K562 (cell line): ENCODE results near the gene NPFFR1. TPM values are rescaled to one million over a fixed set of nuclear protein-coding genes. Genes with fewer than 3 reads are reported as not detected.

Experiments used
- BRD4 ChIP-seq: fragments of 200-600 bp; sonication (generic); IDR thresholded peaks from 2 replicates; pipeline ENCODE4 v1.6.1; 2017; ENCODE audit warnings: inconsistent platforms
- CBFA2T2 ChIP-seq: fragments of 450-650 bp; conservative IDR thresholded peaks from 2 replicates; pipeline ENCODE4 v1.6.1; 2017; ENCODE audit warnings: mild to moderate bottlenecking
- CXXC5 ChIP-seq: fragments of 250-450 bp; sonication (Bioruptor Pico); IDR thresholded peaks from 2 replicates; pipeline ENCODE4 v1.8.0; 2022; ENCODE audit warnings: inconsistent platforms, mild to moderate bottlenecking, moderate library complexity
- ETV5 ChIP-seq: sonication (generic); formaldehyde crosslinking; IDR thresholded peaks from 2 replicates; pipeline ENCODE4 v1.4.0; 2020; ENCODE audit warnings: low read depth, mild to moderate bottlenecking, missing genetic modification reagents
- FOXK1 ChIP-seq: sonication (generic); formaldehyde crosslinking; IDR thresholded peaks from 2 replicates; pipeline ENCODE4 v1.8.0; 2022; ENCODE audit warnings: missing genetic modification reagents, mild to moderate bottlenecking, borderline replicate concordance
- HSF4 ChIP-seq: fragments of 250-450 bp; sonication (Bioruptor Pico); IDR thresholded peaks from 2 replicates; pipeline ENCODE4 v2.1.2; 2022; ENCODE audit warnings: mild to moderate bottlenecking, moderate library complexity, borderline replicate concordance
- LEF1 ChIP-seq: fragments of 450-650 bp; IDR thresholded peaks from 2 replicates; pipeline ENCODE4 v1.6.1; 2016; ENCODE audit warnings: mild to moderate bottlenecking
- MECOM ChIP-seq: fragments of 250-450 bp; sonication (Bioruptor Pico); IDR thresholded peaks from 2 replicates; pipeline ENCODE4 v1.8.0; 2022; ENCODE audit warnings: inconsistent platforms
- NR3C1 ChIP-seq: sonication (generic); formaldehyde crosslinking; IDR thresholded peaks from 2 replicates; pipeline ENCODE4 v1.8.1; 2022; ENCODE audit warnings: missing genetic modification reagents
- RNF2 ChIP-seq: sonication (generic); IDR thresholded peaks from 2 replicates; pipeline ENCODE4 v1.6.1; 2016
- SMARCA5 ChIP-seq: fragments of 450-650 bp; IDR thresholded peaks from 2 replicates; pipeline ENCODE4 v1.6.1; 2016
- TOE1 ChIP-seq, 2 experiments: fragments of 450-650 bp in 1 of 2; sonication (generic) in 1 of 2; formaldehyde crosslinking in 1 of 2; IDR thresholded peaks; 2 replicates each; pipeline versions ENCODE4 v1.7.1 to v1.8.0; 2016 to 2022; ENCODE audit warnings: borderline replicate concordance in 2 of 2, mild to moderate bottlenecking in 2 of 2, antibody characterized with exemption in 1 of 2, inconsistent platforms in 1 of 2, low read depth in 1 of 2, missing genetic modification reagents in 1 of 2, moderate library complexity in 1 of 2
- ZFP1 ChIP-seq: fragments of 450-650 bp; formaldehyde crosslinking; IDR thresholded peaks from 2 replicates; pipeline ENCODE4 v1.4.0; 2020; ENCODE audit warnings: mild to moderate bottlenecking, mixed read lengths
- ZFP36 ChIP-seq: fragments of 150-350 bp; IDR thresholded peaks from 2 replicates; pipeline ENCODE4 v1.6.1; 2018; ENCODE audit warnings: low read length, low read depth; ENCODE audit not compliant: partially characterized antibody
- ZNF586 ChIP-seq: fragments of 450-650 bp; formaldehyde crosslinking; conservative IDR thresholded peaks from 2 replicates; pipeline ENCODE4 v1.4.0; 2020; ENCODE audit warnings: mild to moderate bottlenecking, moderate library complexity
- ZNF707 ChIP-seq: fragments of 250-450 bp; sonication (Bioruptor Pico); conservative IDR thresholded peaks from 2 replicates; pipeline ENCODE4 v1.8.0; 2022; ENCODE audit warnings: inconsistent platforms, mild to moderate bottlenecking, moderate library complexity
- polyA plus RNA-seq, 8 experiments: library from polyadenylated mRNA; depleted of rRNA in 4 of 8; stranded (reverse) in 5 of 8; unstranded in 3 of 8; fragments of >200 nt; fragmentation: Nextera tagmentation in 2 of 8; fragmentation: Illumina TruSeq in 1 of 8; extraction: Ambion mirVana in 2 of 8; extraction: Trizol in 1 of 8; gene quantifications; 2 replicates each; pipeline versions ENCODE4 v1.2.1 to v1.2.3, GENCODE V29; 2011 to 2014; ENCODE audit warnings: inconsistent platforms in 1 of 8, missing spikeins in 1 of 8
- total RNA-seq, 7 experiments: library from RNA; depleted of rRNA in 6 of 7; stranded (reverse); fragments of >200 nt in 6 of 7; fragmentation: Illumina TruSeq in 2 of 7; extraction: Trizol in 2 of 7; gene quantifications; 2 replicates each; pipeline versions ENCODE4 v1.2.1 to v1.2.3, GENCODE V29; 2011 to 2021; ENCODE audit warnings: low replicate concordance in 1 of 7
- TF ChIP-seq, protein P1 (sequence below): fragments of 450-650 bp; IDR thresholded peaks from 2 replicates; pipeline ENCODE4 v1.6.1; 2016; ENCODE audit warnings: mild to moderate bottlenecking, moderate library complexity

The NPFFR1 gene
- total and polyA plus RNA-seq, 9 of the 15 experiments (the other 6 are each of a cell fraction or from before 2014, with no cell fraction given): under 0.01 TPM; not detected in 8

DNA sequence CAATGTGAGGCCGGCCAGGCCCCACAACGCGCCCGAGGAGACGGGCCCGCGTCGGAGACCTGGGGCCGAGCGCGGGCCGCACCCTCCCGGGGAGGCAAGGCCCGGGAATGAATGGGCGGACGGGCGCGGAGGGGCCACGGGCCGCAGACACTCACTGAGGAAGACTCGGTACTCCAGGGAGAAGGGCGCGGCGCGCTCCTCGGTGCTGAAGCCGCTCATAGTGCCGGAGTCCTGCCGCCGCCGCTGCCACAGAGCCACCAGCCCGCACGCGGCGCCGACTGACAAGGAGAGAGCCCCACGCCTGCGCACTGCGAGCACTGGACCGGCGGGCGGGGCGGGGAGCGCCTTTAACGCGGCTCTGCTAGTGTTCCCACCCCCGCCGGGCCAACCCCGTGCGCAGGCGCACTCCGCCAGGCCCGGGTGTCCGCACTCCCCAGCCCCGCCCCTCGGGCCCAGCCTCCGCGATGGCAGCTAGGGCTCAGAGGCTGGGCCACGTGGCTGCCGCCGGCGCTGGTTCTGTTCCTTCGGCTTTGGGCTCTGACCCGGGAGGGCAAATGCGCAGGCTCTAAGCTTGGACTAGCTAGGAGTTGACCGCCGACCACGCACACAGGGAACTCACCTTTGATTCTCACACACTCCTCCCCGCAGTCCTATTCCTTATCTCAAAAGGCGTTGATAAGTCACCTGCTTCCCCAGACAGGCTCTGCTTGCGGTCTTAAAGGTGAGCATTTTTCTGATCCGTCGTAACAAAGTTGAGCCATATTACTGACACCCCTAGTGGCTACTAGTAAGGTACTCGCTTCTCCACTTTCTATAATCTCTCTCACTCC is 50.5 kb downstream of the NPFFR1 start, which contains the start of gene PPA1 (continued):
- TF ChIP-seq ZNF586 (CRISPR knock-in tag) (0 out of 2 replicates have a peak, but pooled peaks have one; percentile 45), ZFP1 (0 out of 2 replicates have a peak, but pooled peaks have one; percentile 46), RNF2 (0 out of 2 replicates have a peak, but pooled peaks have one; percentile 16), SMARCA5 (0 out of 2 replicates have a peak, but pooled peaks have one; percentile 17), TOE1 (IDR thresholded peaks at IDR 0.05; ENCODE audit: borderline replicate concordance) (peak; percentile 78), TOE1 (CRISPR knock-in tag; IDR thresholded peaks at IDR 0.05; ENCODE audit: borderline replicate concordance, low read depth) (no peak), NR3C1 (CRISPR knock-in tag) (peak; percentile 21; the same call in 1 of the 2 replicates), CXXC5 (peak; percentile 92), CBFA2T2 (peak; percentile 40), LEF1 (peak; percentile 66; the same call in 1 of the 2 replicates), ETV5 (CRISPR knock-in tag) (no peak; the same call in 1 of the 2 replicates), HSF4 (CRISPR knock-in tag) (no peak), MECOM (CRISPR knock-in tag) (no peak), ZNF707 (CRISPR knock-in tag) (peak; percentile 39; the same call in 1 of the 2 replicates), ZFP36 (peak; percentile 46), FOXK1 (CRISPR knock-in tag) (0 out of 2 replicates have a peak, but pooled peaks have one; percentile 64), BRD4 (0 out of 2 replicates have a peak, but pooled peaks have one; percentile 58)
- TF ChIP-seq, protein P1, sequence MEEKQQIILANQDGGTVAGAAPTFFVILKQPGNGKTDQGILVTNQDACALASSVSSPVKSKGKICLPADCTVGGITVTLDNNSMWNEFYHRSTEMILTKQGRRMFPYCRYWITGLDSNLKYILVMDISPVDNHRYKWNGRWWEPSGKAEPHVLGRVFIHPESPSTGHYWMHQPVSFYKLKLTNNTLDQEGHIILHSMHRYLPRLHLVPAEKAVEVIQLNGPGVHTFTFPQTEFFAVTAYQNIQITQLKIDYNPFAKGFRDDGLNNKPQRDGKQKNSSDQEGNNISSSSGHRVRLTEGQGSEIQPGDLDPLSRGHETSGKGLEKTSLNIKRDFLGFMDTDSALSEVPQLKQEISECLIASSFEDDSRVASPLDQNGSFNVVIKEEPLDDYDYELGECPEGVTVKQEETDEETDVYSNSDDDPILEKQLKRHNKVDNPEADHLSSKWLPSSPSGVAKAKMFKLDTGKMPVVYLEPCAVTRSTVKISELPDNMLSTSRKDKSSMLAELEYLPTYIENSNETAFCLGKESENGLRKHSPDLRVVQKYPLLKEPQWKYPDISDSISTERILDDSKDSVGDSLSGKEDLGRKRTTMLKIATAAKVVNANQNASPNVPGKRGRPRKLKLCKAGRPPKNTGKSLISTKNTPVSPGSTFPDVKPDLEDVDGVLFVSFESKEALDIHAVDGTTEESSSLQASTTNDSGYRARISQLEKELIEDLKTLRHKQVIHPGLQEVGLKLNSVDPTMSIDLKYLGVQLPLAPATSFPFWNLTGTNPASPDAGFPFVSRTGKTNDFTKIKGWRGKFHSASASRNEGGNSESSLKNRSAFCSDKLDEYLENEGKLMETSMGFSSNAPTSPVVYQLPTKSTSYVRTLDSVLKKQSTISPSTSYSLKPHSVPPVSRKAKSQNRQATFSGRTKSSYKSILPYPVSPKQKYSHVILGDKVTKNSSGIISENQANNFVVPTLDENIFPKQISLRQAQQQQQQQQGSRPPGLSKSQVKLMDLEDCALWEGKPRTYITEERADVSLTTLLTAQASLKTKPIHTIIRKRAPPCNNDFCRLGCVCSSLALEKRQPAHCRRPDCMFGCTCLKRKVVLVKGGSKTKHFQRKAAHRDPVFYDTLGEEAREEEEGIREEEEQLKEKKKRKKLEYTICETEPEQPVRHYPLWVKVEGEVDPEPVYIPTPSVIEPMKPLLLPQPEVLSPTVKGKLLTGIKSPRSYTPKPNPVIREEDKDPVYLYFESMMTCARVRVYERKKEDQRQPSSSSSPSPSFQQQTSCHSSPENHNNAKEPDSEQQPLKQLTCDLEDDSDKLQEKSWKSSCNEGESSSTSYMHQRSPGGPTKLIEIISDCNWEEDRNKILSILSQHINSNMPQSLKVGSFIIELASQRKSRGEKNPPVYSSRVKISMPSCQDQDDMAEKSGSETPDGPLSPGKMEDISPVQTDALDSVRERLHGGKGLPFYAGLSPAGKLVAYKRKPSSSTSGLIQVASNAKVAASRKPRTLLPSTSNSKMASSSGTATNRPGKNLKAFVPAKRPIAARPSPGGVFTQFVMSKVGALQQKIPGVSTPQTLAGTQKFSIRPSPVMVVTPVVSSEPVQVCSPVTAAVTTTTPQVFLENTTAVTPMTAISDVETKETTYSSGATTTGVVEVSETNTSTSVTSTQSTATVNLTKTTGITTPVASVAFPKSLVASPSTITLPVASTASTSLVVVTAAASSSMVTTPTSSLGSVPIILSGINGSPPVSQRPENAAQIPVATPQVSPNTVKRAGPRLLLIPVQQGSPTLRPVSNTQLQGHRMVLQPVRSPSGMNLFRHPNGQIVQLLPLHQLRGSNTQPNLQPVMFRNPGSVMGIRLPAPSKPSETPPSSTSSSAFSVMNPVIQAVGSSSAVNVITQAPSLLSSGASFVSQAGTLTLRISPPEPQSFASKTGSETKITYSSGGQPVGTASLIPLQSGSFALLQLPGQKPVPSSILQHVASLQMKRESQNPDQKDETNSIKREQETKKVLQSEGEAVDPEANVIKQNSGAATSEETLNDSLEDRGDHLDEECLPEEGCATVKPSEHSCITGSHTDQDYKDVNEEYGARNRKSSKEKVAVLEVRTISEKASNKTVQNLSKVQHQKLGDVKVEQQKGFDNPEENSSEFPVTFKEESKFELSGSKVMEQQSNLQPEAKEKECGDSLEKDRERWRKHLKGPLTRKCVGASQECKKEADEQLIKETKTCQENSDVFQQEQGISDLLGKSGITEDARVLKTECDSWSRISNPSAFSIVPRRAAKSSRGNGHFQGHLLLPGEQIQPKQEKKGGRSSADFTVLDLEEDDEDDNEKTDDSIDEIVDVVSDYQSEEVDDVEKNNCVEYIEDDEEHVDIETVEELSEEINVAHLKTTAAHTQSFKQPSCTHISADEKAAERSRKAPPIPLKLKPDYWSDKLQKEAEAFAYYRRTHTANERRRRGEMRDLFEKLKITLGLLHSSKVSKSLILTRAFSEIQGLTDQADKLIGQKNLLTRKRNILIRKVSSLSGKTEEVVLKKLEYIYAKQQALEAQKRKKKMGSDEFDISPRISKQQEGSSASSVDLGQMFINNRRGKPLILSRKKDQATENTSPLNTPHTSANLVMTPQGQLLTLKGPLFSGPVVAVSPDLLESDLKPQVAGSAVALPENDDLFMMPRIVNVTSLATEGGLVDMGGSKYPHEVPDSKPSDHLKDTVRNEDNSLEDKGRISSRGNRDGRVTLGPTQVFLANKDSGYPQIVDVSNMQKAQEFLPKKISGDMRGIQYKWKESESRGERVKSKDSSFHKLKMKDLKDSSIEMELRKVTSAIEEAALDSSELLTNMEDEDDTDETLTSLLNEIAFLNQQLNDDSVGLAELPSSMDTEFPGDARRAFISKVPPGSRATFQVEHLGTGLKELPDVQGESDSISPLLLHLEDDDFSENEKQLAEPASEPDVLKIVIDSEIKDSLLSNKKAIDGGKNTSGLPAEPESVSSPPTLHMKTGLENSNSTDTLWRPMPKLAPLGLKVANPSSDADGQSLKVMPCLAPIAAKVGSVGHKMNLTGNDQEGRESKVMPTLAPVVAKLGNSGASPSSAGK: peak; percentile 97
